Lower leg skin (tissue), 3 donors: ENCODE measurements around the gene HHIP.

Experiments used
- CTCF ChIP-seq, 3 donors: fragments of 450-650 bp; IDR thresholded peaks; one replicate each; pipeline ENCODE4 v1.5.1; 2016; ENCODE audit warnings: antibody characterized with exemption in 3 of 3, mild to moderate bottlenecking in 3 of 3, moderate library complexity in 2 of 3
- POLR2A ChIP-seq, 2 donors: fragments of 450-650 bp; IDR thresholded peaks; one replicate each; pipeline ENCODE4 v1.6.1; 2016 to 2017; ENCODE audit warnings: antibody characterized with exemption in 2 of 2, mild to moderate bottlenecking in 1 of 2, moderate library complexity in 1 of 2

- TF ChIP-seq POLR2A (IDR thresholded peaks at IDR 0.05) (no peak), CTCF (IDR thresholded peaks at IDR 0.05) (no peak)
Observed at GRCh38 chr4:144685911-144686310, 40.0 kb downstream of the HHIP start.
